Vagina (tissue), 2 donors: Measurements from ENCODE around the gene SLC22A23. TPM values are rescaled to one million over a fixed set of nuclear protein-coding genes. Genes with fewer than 3 reads are reported as not detected.

Experiments used
- DNase-seq, 2 donors: peaks; one replicate each; pipeline ENCODE4 v3.0.0-alpha.2; 2017; ENCODE audit errors: extremely low spot score in 2 of 2
- H3K27ac ChIP-seq: fragments of 200-600 bp; sonication (generic); one replicate; pipeline ENCODE4 v1.5.1; 2019
- H3K27me3 ChIP-seq: fragments of 200-600 bp; sonication (generic); one replicate; pipeline ENCODE4 v1.5.1; 2019
- H3K36me3 ChIP-seq, 2 donors: fragments of 200-600 bp; sonication (generic); one replicate each; pipeline ENCODE4 v1.5.1; 2017 to 2019
- H3K4me1 ChIP-seq: fragments of 200-600 bp; sonication (generic); one replicate; pipeline ENCODE4 v1.5.1; 2019
- H3K4me3 ChIP-seq, 2 donors: fragments of 200-600 bp; sonication (generic); 1 replicate in 1 of 2; 2 replicates in 1 of 2; pipeline ENCODE4 v1.5.1; 2016 to 2019
- H3K9me3 ChIP-seq: fragments of 200-600 bp; sonication (generic); one replicate; pipeline ENCODE4 v1.5.1; 2019
- POLR2A ChIP-seq, 2 donors: fragments of 450-650 bp; IDR thresholded peaks; one replicate each; pipeline ENCODE4 v1.6.1; 2017; ENCODE audit warnings: antibody characterized with exemption in 2 of 2, mild to moderate bottlenecking in 2 of 2, moderate library complexity in 2 of 2
- POLR2AphosphoS5 ChIP-seq, 2 donors: sonication (generic); formaldehyde crosslinking; IDR thresholded peaks; one replicate each; pipeline ENCODE4 v1.9.0; 2017; ENCODE audit warnings: antibody characterized with exemption in 2 of 2, mild to moderate bottlenecking in 2 of 2, low read depth in 1 of 2; ENCODE audit not compliant: insufficient read depth in 1 of 2
- intact Hi-C: fragments of 100-400 bp; cut with DNase I; formaldehyde crosslinking; loops from one replicate; pipeline ENCODE4 v1.15.1; 2023
- total RNA-seq: library from RNA; depleted of rRNA; stranded (reverse); fragments of >200 nt; gene quantifications from one replicate; pipeline ENCODE4 v1.2.3, GENCODE V29; 2016
- TF ChIP-seq, protein P1 (sequence below), 3 experiments: fragments of 450-650 bp in 2 of 3; fragments of 200-600 bp in 1 of 3; sonication (generic) in 1 of 3; IDR thresholded peaks; one replicate each; pipeline ENCODE4 v1.5.1; 2017 to 2019; ENCODE audit warnings: antibody characterized with exemption in 3 of 3, mild to moderate bottlenecking in 2 of 3, moderate library complexity in 2 of 3

The SLC22A23 gene
- total RNA-seq, 1 donor from 2014 or later, result 40.5 TPM

DNA sequence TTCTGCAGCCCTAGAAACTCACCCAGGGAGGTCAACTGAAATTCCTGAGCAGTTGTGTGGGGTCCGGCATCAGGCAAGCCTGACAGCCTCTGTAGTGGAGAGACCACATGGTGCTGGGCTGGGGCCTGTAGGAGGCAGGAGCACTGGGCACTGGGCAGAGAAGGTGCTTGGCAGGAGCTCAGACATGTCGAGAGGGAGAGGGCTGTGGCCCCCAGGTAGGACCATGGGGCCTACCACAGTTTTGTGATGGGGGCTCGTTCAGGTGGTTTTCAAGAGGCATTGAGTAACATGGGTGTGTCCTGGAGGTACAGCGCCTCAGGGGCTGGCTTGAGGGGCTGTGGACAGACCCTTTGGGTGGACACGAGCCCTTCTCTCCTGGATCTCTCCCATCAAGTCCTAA is 15.9 kb downstream of the SLC22A23 start:
- TF ChIP-seq, protein P1, sequence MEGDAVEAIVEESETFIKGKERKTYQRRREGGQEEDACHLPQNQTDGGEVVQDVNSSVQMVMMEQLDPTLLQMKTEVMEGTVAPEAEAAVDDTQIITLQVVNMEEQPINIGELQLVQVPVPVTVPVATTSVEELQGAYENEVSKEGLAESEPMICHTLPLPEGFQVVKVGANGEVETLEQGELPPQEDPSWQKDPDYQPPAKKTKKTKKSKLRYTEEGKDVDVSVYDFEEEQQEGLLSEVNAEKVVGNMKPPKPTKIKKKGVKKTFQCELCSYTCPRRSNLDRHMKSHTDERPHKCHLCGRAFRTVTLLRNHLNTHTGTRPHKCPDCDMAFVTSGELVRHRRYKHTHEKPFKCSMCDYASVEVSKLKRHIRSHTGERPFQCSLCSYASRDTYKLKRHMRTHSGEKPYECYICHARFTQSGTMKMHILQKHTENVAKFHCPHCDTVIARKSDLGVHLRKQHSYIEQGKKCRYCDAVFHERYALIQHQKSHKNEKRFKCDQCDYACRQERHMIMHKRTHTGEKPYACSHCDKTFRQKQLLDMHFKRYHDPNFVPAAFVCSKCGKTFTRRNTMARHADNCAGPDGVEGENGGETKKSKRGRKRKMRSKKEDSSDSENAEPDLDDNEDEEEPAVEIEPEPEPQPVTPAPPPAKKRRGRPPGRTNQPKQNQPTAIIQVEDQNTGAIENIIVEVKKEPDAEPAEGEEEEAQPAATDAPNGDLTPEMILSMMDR (IDR thresholded peaks at IDR 0.05), result no peak
- no peak for TF ChIP-seq POLR2AphosphoS5 (IDR thresholded peaks at IDR 0.05; ENCODE audit: insufficient read depth in 1 of 2, low read depth in 1 of 2)
- no peak for TF ChIP-seq POLR2A (IDR thresholded peaks at IDR 0.05)
- Histone ChIP-seq H3K4me1 (no peaks in the 10 kb centered on the region), H3K9me3 (no peaks in the 10 kb centered on the region), H3K27ac (no peak overlapping the region), H3K4me3 (no peak overlapping the region), H3K36me3 (no peaks in the 10 kb centered on the region), H3K27me3 (no peaks in the 10 kb centered on the region)
- no peak for DNase-seq
- intact Hi-C loops, result no loop called here

DNA sequence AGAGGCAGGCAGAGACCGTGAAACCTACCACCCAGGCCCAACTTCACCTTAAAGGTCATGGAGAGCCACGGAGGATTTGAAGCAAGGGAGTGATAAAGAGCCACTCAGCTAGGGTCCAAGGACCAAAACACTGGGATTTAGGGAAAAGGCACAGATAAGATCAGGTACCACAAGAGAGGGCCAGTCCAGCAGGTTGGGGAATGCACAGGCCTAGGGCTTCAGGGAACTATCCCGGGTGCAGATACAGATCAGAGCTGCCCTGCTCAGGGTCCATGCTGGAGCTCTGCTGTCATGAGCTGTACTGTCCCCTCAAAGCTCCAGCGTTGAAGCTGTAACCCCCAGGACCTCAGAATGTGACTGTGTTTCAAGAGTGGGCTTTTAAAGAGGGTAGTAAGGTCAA is 16.9 kb downstream of the SLC22A23 start:
- no peaks in the 10 kb centered on the region for H3K9me3 ChIP-seq
- no peaks in the 10 kb centered on the region for H3K4me1 ChIP-seq
- no peak overlapping the region for H3K4me3 ChIP-seq
- no peak for DNase-seq
- no peak for TF ChIP-seq POLR2A (IDR thresholded peaks at IDR 0.05)
- no peak for TF ChIP-seq POLR2AphosphoS5 (IDR thresholded peaks at IDR 0.05; ENCODE audit: insufficient read depth in 1 of 2, low read depth in 1 of 2)
- TF ChIP-seq, protein P1 (IDR thresholded peaks at IDR 0.05), result no peak
- no peaks in the 10 kb centered on the region for H3K27me3 ChIP-seq
- intact Hi-C loops, result no loop called here
- no peak overlapping the region for H3K27ac ChIP-seq
- H3K36me3 ChIP-seq, result no peaks in the 10 kb centered on the region

DNA sequence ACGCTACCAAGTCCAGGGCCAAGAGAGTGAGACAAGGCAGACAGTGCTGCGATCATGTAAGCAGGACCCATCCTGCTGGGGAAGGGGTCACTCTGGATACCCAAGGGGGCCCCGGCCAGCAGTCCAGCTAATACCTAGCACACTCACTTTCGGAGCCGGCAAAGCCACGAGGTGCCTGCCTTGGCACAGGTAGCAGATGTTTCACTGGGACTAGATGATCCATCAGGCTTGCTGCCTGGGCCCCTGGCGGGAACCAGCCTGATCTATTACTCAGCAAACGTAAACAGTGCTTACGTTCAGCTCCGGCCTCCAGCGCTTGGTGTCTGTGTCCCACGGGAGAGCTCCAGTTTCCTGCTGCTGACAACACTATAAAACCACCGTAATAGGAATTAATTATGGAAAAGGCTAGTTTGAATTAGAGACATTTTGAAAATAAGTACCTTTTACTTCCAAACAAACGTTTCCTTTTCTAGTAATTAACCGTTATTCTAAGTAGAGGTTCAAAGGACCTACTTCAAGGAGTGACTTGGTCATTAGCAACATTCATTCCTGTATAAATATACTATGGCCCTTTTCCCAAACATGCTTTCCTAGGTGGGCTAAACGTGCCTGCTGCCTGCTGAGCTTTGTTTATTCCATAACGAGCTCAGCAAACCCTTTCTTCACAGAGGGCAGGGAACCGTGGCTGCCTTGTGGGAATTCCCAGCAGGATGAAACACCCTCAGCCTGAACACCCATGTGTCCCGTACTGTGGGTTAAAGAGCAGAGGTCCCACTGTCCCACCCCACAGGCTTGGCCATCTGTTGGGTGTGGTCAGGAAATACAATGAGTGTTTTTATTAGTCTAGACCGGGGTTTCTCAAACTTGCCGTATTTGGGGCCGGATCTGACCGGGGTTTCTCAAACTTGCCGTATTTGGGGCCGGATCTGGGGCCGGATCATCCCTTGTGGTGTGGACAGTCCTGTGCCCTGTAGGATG is 18.4 kb downstream of the SLC22A23 start:
- Histone ChIP-seq H3K36me3 (no peaks in the 10 kb centered on the region), H3K27me3 (no peaks in the 10 kb centered on the region), H3K9me3 (no peaks in the 10 kb centered on the region), H3K4me1 (peaks cover 4% of the 10 kb centered on the region), H3K4me3 (no peak overlapping the region), H3K27ac (no peak overlapping the region)
- TF ChIP-seq, protein P1 (IDR thresholded peaks at IDR 0.05), result no peak
- no peak for TF ChIP-seq POLR2A (IDR thresholded peaks at IDR 0.05)
- no peak for TF ChIP-seq POLR2AphosphoS5 (IDR thresholded peaks at IDR 0.05; ENCODE audit: insufficient read depth in 1 of 2, low read depth in 1 of 2)
- intact Hi-C loops, result no loop called here
- no peak for DNase-seq

DNA sequence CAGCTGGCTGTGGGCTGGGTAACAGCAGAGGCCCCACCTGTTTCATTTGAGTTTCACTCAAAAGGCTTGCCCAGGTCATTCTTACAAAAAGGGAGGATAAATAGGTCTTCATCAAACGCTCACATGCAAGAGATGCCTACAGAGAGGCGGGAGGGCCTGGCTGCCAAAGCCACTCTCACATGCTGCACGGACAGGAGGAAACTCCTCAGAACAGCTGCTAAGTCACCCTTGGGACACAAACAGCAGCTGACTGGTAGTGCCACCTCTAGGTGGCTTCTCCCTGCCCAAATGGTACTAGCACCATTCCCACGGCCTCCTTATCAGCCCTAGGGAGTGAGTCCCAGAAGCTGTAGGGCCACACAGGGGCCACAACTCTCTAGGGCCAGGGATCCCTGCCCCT is 23.8 kb downstream of the SLC22A23 start:
- H3K9me3 ChIP-seq, result no peaks in the 10 kb centered on the region
- H3K36me3 ChIP-seq, result no peaks in the 10 kb centered on the region
- DNase-seq, result no peak
- H3K27me3 ChIP-seq, result no peaks in the 10 kb centered on the region
- intact Hi-C loops, result no loop called here
- peaks cover 13% of the 10 kb centered on the region for H3K4me1 ChIP-seq
- TF ChIP-seq POLR2A (IDR thresholded peaks at IDR 0.05), result no peak
- TF ChIP-seq, protein P1 (IDR thresholded peaks at IDR 0.05), result no peak
- TF ChIP-seq POLR2AphosphoS5 (IDR thresholded peaks at IDR 0.05; ENCODE audit: insufficient read depth in 1 of 2, low read depth in 1 of 2), result no peak
- no peak overlapping the region for H3K27ac ChIP-seq
- no peak overlapping the region for H3K4me3 ChIP-seq

DNA sequence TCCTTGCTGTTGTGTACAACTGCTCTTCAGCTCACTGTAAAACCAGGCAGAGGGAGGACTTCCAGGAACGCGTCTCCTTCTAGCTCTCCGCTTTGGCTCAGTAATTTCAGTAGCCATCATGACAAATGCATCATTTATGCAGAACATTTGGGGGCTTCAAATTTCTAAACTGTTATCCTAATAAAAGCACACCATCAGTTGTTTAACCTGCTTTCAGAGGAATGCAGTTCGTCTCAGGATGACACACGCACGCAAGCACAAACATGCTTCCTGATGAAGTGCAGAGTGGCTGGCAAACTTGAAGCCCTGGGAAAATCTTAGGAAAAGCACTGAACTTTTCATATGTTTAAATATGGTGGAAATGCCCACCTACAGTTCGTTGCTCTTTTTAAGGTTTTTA is 24.4 kb downstream of the SLC22A23 start:
- Histone ChIP-seq H3K9me3 (no peaks in the 10 kb centered on the region), H3K27ac (no peak overlapping the region), H3K36me3 (no peaks in the 10 kb centered on the region), H3K4me3 (no peak overlapping the region), H3K27me3 (no peaks in the 10 kb centered on the region), H3K4me1 (peaks cover 18% of the 10 kb centered on the region)
- intact Hi-C loops, result no loop called here
- DNase-seq, result no peak
- TF ChIP-seq, protein P1 (IDR thresholded peaks at IDR 0.05), result no peak
- TF ChIP-seq POLR2A (IDR thresholded peaks at IDR 0.05), result no peak
- TF ChIP-seq POLR2AphosphoS5 (IDR thresholded peaks at IDR 0.05; ENCODE audit: insufficient read depth in 1 of 2, low read depth in 1 of 2), result no peak
